ENCODE data around the gene MTR.

- TF ChIP-seq CTCF (IDR thresholded peaks at IDR 0.05) (no peak), POLR2A (IDR thresholded peaks at IDR 0.05) (no peak)
Observed at GRCh38 chr1:236862615-236863211, 67.6 kb downstream of the MTR start.

Measured in Peyer's patch (tissue), 4 donors.